Measurements from ENCODE around the gene NKRF. TPM values are rescaled to one million over a fixed set of nuclear protein-coding genes. Genes with fewer than 3 reads are reported as not detected.

The NKRF gene
- 1.8 and 2.5 TPM in 2 replicates for total RNA-seq

GRCh38 chrX:119606280-119607017 is at the start of gene NKRF:
Gene NKRF (minus strand): TSS chrX:119606424.

DNA sequence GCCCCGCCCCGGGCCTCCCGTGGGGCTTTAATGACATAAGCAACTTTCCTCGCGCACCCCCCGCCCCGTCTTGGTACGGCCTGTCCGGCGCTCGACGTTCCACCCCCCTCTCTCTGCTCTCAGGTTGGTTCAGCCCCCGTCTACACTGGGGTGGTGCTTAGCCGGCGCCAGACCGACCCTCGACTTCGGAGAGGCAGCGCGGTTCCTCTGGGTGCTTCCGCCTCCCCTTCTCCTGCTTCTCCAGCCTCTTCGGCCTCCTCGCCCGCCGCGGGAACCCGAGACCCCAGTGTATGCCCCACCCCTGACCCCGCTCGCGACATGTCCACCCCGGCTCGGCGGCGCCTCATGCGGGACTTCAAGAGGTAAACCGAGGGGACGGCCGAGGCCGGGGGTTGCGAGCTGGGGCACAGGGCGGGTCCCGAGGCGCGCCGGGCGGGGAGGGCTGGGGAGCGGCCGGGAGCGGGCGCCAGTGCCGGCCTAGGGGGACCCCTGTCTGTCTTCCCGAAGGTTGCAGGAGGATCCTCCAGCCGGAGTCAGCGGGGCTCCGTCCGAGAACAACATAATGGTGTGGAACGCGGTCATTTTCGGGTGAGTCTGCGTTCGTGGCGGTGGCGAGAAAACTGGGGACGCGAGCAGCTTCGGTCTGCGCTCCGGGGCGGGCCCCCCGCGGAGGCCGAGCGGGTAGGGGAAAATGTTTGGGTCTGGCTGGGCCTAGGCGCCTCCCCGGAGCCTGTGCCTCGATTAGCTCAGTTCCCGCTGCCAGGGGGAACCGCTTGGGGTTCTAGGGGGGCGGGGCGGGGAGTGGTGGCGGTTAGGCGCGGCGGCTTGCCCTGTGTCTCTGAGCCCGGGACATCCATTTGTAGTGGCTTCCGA is 31.6 kb downstream of the NKRF start, which contains the start of gene UBE2A:
TSS of gene UBE2A (plus strand) at position 170 of the 873 bp plus-strand sequence. CDS start at position 319, 149 bp downstream.

GRCh38 chrX:119565107-119565663 is 41.0 kb downstream of the NKRF start, which contains the start of gene STEEP1:
Gene STEEP1 (minus strand): TSS chrX:119565409. CDS start chrX:119565355, 54 bp downstream.

Other genes starting within 250 kb of the NKRF start
- 11.3 and 17.8 TPM in 2 replicates for gene SLC25A43, start 207.1 kb downstream of the NKRF start, total RNA-seq
- gene SLC25A5, start 138.0 kb downstream of the NKRF start, total RNA-seq = 98.9 and 165 TPM in 2 replicates
- gene STEEP1, start 41.0 kb downstream of the NKRF start, total RNA-seq = 39.2 and 43.1 TPM in 2 replicates
- 15.2 and 24.0 TPM in 2 replicates for gene UBE2A, start 31.9 kb downstream of the NKRF start, total RNA-seq
- gene SEPTIN6, start 86.7 kb upstream of the NKRF start, total RNA-seq = 9.3 and 9.5 TPM in 2 replicates
- under 0.01 and 0.09 TPM in 2 replicates for gene SOWAHD, start 152.2 kb upstream of the NKRF start, total RNA-seq
- 2,148 and 2,721 TPM in 2 replicates for gene RPL39, start 185.2 kb upstream of the NKRF start, total RNA-seq
- gene UPF3B, start 246.5 kb upstream of the NKRF start, total RNA-seq = 1.7 and 1.9 TPM in 2 replicates

Measured in bronchial smooth muscle cell (primary cell).